Measurements from ENCODE around the gene MET. TPM values are rescaled to one million over a fixed set of nuclear protein-coding genes. Genes with fewer than 3 reads are reported as not detected.
A peak's percentile ranks its signal among the peaks of the same experiment; 100 is the strongest.

Gene MET
- polyA plus RNA-seq, 2 of the 4 experiments (the other 2 are of a cell fraction), result 72.3 to 165 TPM

GRCh38 chr7:116708248-116708647 is 36.3 kb downstream of the MET start:
- WGBS (ENCODE audit: missing lambda C conversion rate), result 39% methylated on average over 1 of the region's 1 CpG
- ChIA-PET POLR2A (interaction anchor here (0.6 to 2.8 kb wide), 4 partner anchors 9 to 35 kb away, joined by 3 to 14 read pairs (median 4); no protein-coding TSS in a partner anchor), CTCF (interaction anchor here (0.8 to 1.4 kb wide), 6 partner anchors 10 to 80 kb away, joined by 3 to 5 read pairs (median 4); partner anchors contain the start of gene MET)
- Histone ChIP-seq H3K27ac (peak overlapping the region; percentile 92 to 98), H3K4me1 (peaks cover 84% of the 10 kb centered on the region), H3K4me3 (no peak overlapping the region), H3K9me3 (no peaks in the 10 kb centered on the region), H3K4me2 (peak overlapping the region; percentile 96)
- ATAC-seq, result no peak
- TF ChIP-seq CBX2 (IDR thresholded peaks at IDR 0.05; ENCODE audit: borderline replicate concordance, low read depth) (no peak), RARB (CRISPR knock-in tag; IDR thresholded peaks at IDR 0.05) (no peak), HOXB13 (CRISPR knock-in tag; IDR thresholded peaks at IDR 0.05; ENCODE audit: low read depth) (no peak), JUN (IDR thresholded peaks at IDR 0.05) (no peak), ZFP36 (IDR thresholded peaks at IDR 0.05; ENCODE audit: borderline replicate concordance, partially characterized antibody) (no peak), SMC3 (IDR thresholded peaks at IDR 0.05) (no peak), BHLHE40 (IDR thresholded peaks at IDR 0.05; ENCODE audit: low read depth, low read length) (no peak), RAD21 (conservative IDR thresholded peaks at IDR 0.05 in 1 of 2, IDR thresholded peaks at IDR 0.05 in 1 of 2) (no peak), ZSCAN20 (CRISPR knock-in tag; IDR thresholded peaks at IDR 0.05) (no peak), TFCP2L1 (CRISPR knock-in tag; IDR thresholded peaks at IDR 0.05) (no peak), ATOH8 (CRISPR knock-in tag; IDR thresholded peaks at IDR 0.05; ENCODE audit: low read depth) (no peak), JUNB (IDR thresholded peaks at IDR 0.05) (no peak), CBX8 (IDR thresholded peaks at IDR 0.05) (no peak), FOSB (CRISPR knock-in tag; IDR thresholded peaks at IDR 0.05) (no peak), MAZ (IDR thresholded peaks at IDR 0.05; ENCODE audit: borderline replicate concordance, low read depth, low read length) (no peak), NPAS2 (CRISPR knock-in tag; IDR thresholded peaks at IDR 0.05; ENCODE audit: borderline replicate concordance) (no peak)
- peak; percentile 97 for FAIRE-seq
- DNase-seq (ENCODE audit: low read depth in 1 of 2, low spot score in 1 of 2), result no peak

- WGBS (ENCODE audit: missing lambda C conversion rate), result 63% methylated on average over 1 of the region's 1 CpG
- DNase-seq (ENCODE audit: low read depth in 1 of 2, low spot score in 1 of 2), result no peak
- peaks cover 90% of the 10 kb centered on the region for H3K4me1 ChIP-seq
Observed at GRCh38 chr7:116708861-116709260, 36.9 kb downstream of the MET start.

GRCh38 chr7:116709336-116709735 is 37.3 kb downstream of the MET start:
- POLR2A ChIA-PET, result no interaction called here
- peak overlapping the region; percentile 86 to 98 for H3K27ac ChIP-seq
- ATAC-seq (no peak), DNase-seq (ENCODE audit: low read depth in 1 of 2, low spot score in 1 of 2) (no peak), FAIRE-seq (peak; percentile 87)
- H3K9me3 ChIP-seq, result no peaks in the 10 kb centered on the region
- CTCF ChIA-PET, result interaction anchor here (1.3 kb wide), 1 partner anchor 28 kb away, joined by 4 read pairs; no protein-coding TSS in a partner anchor
- peak overlapping the region; percentile 96 for H3K4me2 ChIP-seq
- 25% methylated on average over 4 of the region's 4 CpGs for WGBS (ENCODE audit: missing lambda C conversion rate)
- TF ChIP-seq BHLHE40 (IDR thresholded peaks at IDR 0.05; ENCODE audit: low read depth, low read length) (no peak), CBX2 (IDR thresholded peaks at IDR 0.05; ENCODE audit: borderline replicate concordance, low read depth) (no peak), KDM1A (IDR thresholded peaks at IDR 0.05; ENCODE audit: low read depth) (no peak), ELK1 (IDR thresholded peaks at IDR 0.05; ENCODE audit: low read depth, low read length) (no peak), BCL3 (IDR thresholded peaks at IDR 0.05) (no peak), CTCF (IDR thresholded peaks at IDR 0.05) (no peak), TFCP2L1 (CRISPR knock-in tag; IDR thresholded peaks at IDR 0.05) (no peak), ZSCAN20 (CRISPR knock-in tag; IDR thresholded peaks at IDR 0.05) (no peak), POLR2AphosphoS2 (conservative IDR thresholded peaks at IDR 0.05; ENCODE audit: low read length) (no peak), EHMT2 (IDR thresholded peaks at IDR 0.05; ENCODE audit: low read depth) (no peak), RARB (CRISPR knock-in tag; IDR thresholded peaks at IDR 0.05) (no peak)
- peak overlapping the region; percentile 16; the same call in 1 of the 3 replicates for H3K4me3 ChIP-seq
- H3K4me1 ChIP-seq, result peaks cover 91% of the 10 kb centered on the region

More at GRCh38 chr7:116708861-116709260, 36.9 kb downstream of the MET start:
- peak overlapping the region; percentile 96 for H3K4me2 ChIP-seq
- no peak for TF ChIP-seq JUN (IDR thresholded peaks at IDR 0.05)
- ATAC-seq, result peak in 1 of 2 experiments; percentile 20; a peak in 2 of 6 replicates
- H3K27ac ChIP-seq, result peak overlapping the region; percentile 86 to 98
- ChIA-PET CTCF (interaction anchor here (0.8 to 1.4 kb wide), 6 partner anchors 10 to 80 kb away, joined by 3 to 5 read pairs (median 4); partner anchors contain the start of gene MET), POLR2A (interaction anchor here (2.8 kb wide), 1 partner anchor 8 kb away, joined by 14 read pairs; no protein-coding TSS in a partner anchor)
- H3K4me3 ChIP-seq, result peak overlapping the region; percentile 16; the same call in 1 of the 3 replicates
- no peaks in the 10 kb centered on the region for H3K9me3 ChIP-seq
- no peak for FAIRE-seq

Measured in A549 (cell line).